ENCODE results near the gene LCE4A.
"Not testable (repeated sequence)": the region's sequence is repeated elsewhere in the genome, so short reads cannot be mapped to it uniquely, and the experiment has no call there.

LCE4A gene

GRCh38 chr1:152707860-152708259 is at the start of gene LCE4A:
LCE4A (plus strand) TSS chr1:152708160; CDS start chr1:152709076, 916 bp downstream.
- DNase-seq (ENCODE audit: low read depth in 2 of 2), result no peak

- DNase-seq (ENCODE audit: low read depth in 2 of 2), result no peak
Observed at GRCh38 chr1:152658649-152659048, 49.3 kb upstream of the LCE4A start.

- no peak for DNase-seq (ENCODE audit: low read depth in 2 of 2)
Observed at GRCh38 chr1:152663098-152663497, 44.9 kb upstream of the LCE4A start, which contains the start of gene LCE2D. LCE2D (plus strand) TSS chr1:152663380; CDS start chr1:152664106, 726 bp downstream.

- not testable (repeated sequence) for DNase-seq (ENCODE audit: low read depth in 2 of 2)
Observed at GRCh38 chr1:152666171-152666570, 41.8 kb upstream of the LCE4A start.

- DNase-seq (ENCODE audit: low read depth in 2 of 2), result no peak
Observed at GRCh38 chr1:152667648-152668047, 40.3 kb upstream of the LCE4A start.

GRCh38 chr1:152673016-152673415 is 34.9 kb upstream of the LCE4A start:
- DNase-seq (ENCODE audit: low read depth in 2 of 2), result no peak

- DNase-seq (ENCODE audit: low read depth in 2 of 2), result not testable (repeated sequence)
Observed at GRCh38 chr1:152674983-152675382, 33.0 kb upstream of the LCE4A start, which contains the start of gene LCE2C. LCE2C (plus strand) TSS chr1:152675279; CDS start chr1:152676016, 737 bp downstream.

- DNase-seq (ENCODE audit: low read depth in 2 of 2), result no peak
Observed at GRCh38 chr1:152679459-152679858, 28.5 kb upstream of the LCE4A start.

- DNase-seq (ENCODE audit: low read depth in 2 of 2), result no peak
Observed at GRCh38 chr1:152681616-152682015, 26.3 kb upstream of the LCE4A start.

GRCh38 chr1:152683846-152684245 is 24.1 kb upstream of the LCE4A start:
- DNase-seq (ENCODE audit: low read depth in 2 of 2), result no peak

- not testable (repeated sequence) for DNase-seq (ENCODE audit: low read depth in 2 of 2)
Observed at GRCh38 chr1:152685823-152686222, 22.1 kb upstream of the LCE4A start, which contains the start of gene LCE2B. LCE2B (plus strand) TSS chr1:152686123; CDS start chr1:152686844, 721 bp downstream.

- DNase-seq (ENCODE audit: low read depth in 2 of 2), result no peak
Observed at GRCh38 chr1:152697701-152698600, 10.0 kb upstream of the LCE4A start, which contains the start of gene LCE2A. LCE2A (plus strand) TSS chr1:152698345; CDS start chr1:152698902, 557 bp downstream.

- no peak for DNase-seq (ENCODE audit: low read depth in 2 of 2)
Observed at GRCh38 chr1:152699746-152700145, 8.2 kb upstream of the LCE4A start.

- no peak for DNase-seq (ENCODE audit: low read depth in 2 of 2)
Observed at GRCh38 chr1:152718238-152718637, 10.3 kb downstream of the LCE4A start.

- DNase-seq (ENCODE audit: low read depth in 2 of 2), result no peak
Observed at GRCh38 chr1:152725261-152725660, 17.3 kb downstream of the LCE4A start.

- DNase-seq (ENCODE audit: low read depth in 2 of 2), result no peak
Observed at GRCh38 chr1:152728986-152729385, 21.0 kb downstream of the LCE4A start.

- no peak for DNase-seq (ENCODE audit: low read depth in 2 of 2)
Observed at GRCh38 chr1:152735648-152736047, 27.7 kb downstream of the LCE4A start.

- no peak for DNase-seq (ENCODE audit: low read depth in 2 of 2)
Observed at GRCh38 chr1:152737997-152738396, 30.0 kb downstream of the LCE4A start.

- no peak for DNase-seq (ENCODE audit: low read depth in 2 of 2)
Observed at GRCh38 chr1:152739841-152740240, 31.9 kb downstream of the LCE4A start.

GRCh38 chr1:152741656-152742055 is 33.7 kb downstream of the LCE4A start:
- DNase-seq (ENCODE audit: low read depth in 2 of 2), result no peak

GRCh38 chr1:152743371-152744145 is 35.6 kb downstream of the LCE4A start:
- DNase-seq (ENCODE audit: low read depth in 2 of 2), result no peak

GRCh38 chr1:152745289-152745704 is 37.3 kb downstream of the LCE4A start:
- DNase-seq (ENCODE audit: low read depth in 2 of 2), result no peak

Measured in stimulated activated CD8-positive, alpha-beta memory T cell treated with anti-CD3 and anti-CD28 coated beads, Interleukin-2, amount 100 ng/mL, for 1 hour (primary cell).